HG03064 (cell line): ENCODE measurements around the gene OPN1LW.
"Not testable (repeated sequence)": the region's sequence is repeated elsewhere in the genome, so short reads cannot be mapped to it uniquely, and the experiment has no call there.

ENCODE experiments used
- ATAC-seq: cut with Tn5 transposase; IDR thresholded peaks from one replicate; pipeline ENCODE4 v1.9.1; 2021; ENCODE audit warnings: low read depth; ENCODE audit not compliant: unreplicated experiment

OPN1LW gene

DNA sequence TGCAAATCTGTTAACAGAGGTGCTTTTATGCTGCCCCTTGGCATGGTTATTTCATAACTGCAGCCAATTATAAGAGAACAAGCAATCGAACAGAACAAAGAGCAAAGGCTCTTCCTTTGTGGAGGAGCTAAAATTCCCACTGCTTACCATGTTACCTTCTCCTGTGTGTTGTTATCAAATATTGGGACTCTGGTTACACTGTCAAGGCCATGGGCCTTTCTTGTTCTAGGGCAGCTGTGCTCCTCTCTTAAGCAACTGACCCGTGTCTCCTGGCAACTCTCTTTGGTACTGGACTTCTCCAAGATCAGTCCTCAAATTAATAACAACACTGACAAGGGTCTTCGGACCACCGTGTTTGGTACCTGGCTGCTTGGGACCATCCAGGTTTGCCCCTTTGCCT is 12.1 kb upstream of the OPN1LW start:
- ATAC-seq, result no peak

DNA sequence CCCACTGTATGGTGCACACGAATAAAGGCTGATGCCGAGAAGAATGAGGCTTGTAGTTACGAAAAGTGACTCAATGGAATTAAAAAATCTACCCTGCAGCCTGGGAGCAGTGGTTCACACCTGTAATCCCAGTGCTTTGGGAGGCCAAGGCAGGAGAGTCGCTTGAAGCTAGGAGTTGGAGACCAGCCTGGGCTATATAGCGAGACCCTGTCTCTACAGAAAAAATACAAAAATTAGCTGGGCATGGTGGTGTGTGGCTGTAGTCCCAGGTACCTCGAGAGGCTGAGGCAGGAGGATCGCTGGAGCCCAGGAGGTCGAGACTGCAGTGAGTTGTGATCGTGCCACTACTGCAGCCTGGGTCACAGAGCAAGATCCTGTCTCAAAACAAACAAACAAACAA is 11.7 kb upstream of the OPN1LW start:
- no peak for ATAC-seq

DNA sequence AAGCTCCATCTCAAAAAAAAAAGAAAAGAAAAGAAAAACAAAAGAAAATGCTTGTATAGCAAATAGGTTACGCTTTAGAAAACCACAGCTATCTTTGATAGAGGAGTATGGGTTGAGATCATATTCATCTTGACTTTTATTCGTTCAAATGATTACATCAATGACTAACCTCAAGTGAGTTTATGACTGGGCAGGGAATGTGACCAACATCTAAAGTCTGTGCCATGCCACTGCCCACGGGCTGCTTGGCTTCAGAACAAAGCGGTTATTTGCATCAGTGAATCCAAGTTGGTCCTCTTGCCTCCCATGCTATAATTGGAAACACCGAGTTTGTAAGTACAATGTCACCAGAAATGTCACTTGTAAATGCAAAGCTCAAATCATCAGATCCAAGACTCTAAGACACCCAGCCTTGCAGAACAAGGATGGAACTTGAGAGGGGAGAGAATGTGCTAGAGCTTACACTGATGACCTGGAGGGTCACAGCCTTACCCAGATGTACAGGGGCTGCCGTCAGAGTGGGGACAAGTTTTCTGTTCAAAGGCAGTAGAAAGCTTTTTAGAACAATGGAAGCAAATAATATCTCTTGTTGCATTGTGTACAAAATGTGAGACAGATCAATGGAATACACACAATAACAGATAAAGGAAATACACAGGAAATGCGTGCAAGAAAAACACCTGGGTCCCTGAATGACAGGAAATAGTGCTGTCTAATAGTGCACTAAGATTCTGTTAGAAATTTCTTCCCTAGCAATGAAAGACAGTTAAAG is 8.4 kb upstream of the OPN1LW start:
- no peak for ATAC-seq

DNA sequence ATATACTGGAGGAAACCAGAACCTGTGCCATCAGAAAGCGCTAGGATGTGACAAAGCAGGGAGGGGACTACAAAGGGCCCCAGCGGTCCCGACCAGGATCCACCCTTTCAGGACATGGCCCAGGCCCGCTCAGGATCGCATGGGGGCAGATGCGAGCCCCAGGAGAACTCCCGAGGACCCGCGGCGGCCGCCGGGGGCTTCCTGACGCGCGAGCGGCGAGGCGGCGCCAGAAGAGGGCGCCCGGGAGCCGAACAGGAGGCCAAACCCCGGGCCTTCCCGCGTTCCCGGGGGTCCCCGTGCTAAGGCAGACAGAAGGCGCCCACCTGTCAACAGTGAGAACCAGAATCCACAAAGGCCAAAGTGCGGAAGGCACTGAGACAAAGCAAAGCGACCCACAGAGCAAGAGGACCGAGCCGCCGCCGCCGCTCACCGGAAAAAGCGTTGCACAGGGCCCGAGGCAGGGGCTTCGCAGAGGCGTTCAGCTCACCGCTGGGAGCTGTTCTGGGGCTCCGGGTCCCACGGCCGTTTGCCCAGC is 7.3 kb upstream of the OPN1LW start:
- ATAC-seq, result no peak

DNA sequence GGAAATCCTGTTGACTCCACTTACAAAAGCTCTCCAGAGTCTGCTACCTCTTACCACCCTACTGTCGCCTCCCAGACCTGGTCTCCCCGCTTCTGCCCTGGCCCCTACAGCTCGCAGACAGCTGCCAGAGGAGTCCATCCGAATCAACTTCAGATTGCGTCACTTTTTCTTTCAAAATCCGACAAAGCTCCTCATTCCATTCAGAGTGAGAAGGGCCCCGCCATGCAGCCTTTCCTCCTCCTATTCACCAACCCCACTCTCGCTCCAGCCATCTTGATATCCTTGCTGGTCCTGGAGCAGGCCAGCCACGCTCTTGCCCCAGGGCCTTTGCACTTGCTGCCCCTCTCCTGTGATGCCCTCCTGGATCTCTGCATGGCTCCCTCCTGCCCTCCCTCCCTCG is 5.2 kb upstream of the OPN1LW start:
- no peak for ATAC-seq

DNA sequence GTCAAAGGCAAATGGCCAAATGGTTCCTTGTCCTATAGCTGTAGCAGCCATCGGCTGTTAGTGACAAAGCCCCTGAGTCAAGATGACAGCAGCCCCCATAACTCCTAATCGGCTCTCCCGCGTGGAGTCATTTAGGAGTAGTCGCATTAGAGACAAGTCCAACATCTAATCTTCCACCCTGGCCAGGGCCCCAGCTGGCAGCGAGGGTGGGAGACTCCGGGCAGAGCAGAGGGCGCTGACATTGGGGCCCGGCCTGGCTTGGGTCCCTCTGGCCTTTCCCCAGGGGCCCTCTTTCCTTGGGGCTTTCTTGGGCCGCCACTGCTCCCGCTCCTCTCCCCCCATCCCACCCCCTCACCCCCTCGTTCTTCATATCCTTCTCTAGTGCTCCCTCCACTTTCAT is 3.8 kb upstream of the OPN1LW start:
- ATAC-seq, result no peak

DNA sequence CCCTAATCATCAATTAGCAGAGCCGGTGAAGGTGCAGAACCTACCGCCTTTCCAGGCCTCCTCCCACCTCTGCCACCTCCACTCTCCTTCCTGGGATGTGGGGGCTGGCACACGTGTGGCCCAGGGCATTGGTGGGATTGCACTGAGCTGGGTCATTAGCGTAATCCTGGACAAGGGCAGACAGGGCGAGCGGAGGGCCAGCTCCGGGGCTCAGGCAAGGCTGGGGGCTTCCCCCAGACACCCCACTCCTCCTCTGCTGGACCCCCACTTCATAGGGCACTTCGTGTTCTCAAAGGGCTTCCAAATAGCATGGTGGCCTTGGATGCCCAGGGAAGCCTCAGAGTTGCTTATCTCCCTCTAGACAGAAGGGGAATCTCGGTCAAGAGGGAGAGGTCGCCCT is 3.3 kb upstream of the OPN1LW start:
- ATAC-seq, result no peak

DNA sequence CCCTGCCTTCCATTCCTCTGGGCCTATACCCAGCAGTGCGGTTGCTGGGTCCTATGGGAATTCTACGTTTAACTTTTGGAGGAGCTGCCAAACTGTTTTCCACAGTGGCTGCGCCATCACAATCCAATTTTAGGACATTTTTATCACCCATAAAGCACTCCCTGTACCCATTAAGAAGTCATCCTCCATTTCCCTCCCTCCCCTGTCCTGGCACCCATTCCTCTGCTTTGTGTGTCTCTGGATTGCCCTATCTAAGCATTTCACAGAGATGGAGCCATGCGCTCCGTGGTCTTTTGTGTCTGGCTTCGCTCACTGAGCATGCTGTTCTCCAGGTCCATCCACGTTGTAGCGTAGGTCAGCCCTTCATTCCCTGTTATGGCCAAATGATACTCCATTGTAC is 1.7 kb upstream of the OPN1LW start:
- no peak for ATAC-seq

DNA sequence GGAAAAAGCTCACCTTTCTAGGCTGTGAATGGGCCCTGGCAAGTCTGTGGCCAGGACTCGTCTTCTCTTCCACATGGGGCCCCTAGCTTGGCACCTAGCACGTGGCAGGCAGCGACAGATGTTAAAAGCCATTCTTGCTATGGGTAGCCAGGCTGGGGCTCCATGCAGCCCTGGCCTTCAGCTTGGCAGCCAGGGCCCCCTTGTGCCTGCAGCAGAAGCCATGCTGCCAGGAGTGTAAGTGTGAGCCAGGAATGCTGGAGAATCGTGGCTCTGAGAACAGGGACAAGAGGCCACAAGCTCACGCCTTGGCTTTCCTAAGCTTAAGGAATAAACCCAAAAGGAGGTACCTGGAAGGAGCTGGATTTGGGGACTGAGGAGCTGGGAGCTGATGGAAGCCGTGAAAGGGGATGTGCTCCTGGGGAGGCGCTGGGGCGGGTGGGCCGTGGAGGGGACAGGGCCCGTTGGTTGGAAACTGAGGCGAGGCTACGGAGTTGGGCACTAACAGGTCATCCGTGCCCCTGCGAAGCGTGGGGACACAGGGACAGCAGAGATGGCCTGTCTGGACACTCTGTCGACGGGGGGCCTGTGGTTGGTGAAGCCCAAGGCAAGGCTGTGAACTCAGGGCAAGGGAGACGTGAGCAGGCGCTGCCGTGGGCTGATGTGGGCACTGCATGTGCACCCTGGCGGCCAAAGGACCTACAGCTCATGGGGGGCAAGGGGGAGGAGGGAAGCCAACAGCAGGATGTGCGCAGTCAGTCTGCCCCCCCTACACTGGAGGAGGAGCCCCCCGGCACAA is 895 bp upstream of the OPN1LW start:
- no peak for ATAC-seq

DNA sequence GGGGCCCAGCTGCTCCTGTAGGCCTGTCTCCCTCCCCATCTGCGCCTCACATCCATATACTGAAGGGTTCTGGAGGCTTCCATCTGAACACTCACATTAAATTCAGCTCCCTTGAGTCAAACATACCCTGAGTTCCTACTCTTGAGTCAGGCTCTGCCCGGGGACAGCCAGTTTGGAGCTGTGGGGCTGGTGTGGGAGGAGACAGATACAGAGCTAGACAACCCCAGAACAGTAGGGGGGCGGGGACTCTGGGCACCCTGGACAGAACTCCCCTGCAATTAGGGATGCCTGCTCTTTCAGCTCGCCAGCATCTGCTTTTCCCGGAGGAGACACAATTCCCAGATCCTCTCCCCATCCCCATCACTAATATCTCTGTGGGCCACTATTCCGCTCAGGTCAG is 7.0 kb downstream of the OPN1LW start:
- ATAC-seq, result not testable (repeated sequence)

DNA sequence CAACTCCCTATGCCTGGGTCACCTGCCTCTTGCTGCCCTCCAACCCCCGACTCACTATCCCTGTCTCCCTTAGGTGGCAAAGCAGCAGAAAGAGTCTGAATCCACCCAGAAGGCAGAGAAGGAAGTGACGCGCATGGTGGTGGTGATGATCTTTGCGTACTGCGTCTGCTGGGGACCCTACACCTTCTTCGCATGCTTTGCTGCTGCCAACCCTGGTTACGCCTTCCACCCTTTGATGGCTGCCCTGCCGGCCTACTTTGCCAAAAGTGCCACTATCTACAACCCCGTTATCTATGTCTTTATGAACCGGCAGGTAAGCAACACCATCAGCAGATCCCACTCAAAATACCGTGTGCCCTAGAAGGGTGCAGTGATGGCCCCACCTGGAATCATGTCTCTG is 12.2 kb downstream of the OPN1LW start:
- not testable (repeated sequence) for ATAC-seq

DNA sequence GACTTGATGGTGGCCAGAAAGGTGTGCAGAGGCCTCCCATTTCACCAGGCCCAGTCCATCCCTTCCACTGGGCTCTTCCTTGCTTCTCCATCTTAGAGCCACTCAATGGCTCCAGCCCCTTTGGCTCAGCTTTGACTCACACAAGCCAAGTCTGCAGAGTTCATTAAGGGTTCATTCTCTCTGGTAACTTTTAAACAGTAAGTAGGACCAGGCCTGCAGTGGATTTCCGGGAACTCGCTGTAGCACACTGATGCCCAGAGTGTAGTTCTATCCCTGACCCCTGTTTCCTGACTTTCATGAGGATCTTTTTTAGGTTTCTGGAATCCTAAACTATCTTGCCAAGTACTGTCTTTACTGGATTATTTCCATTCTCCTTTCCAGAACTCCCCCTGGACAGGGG is 13.2 kb downstream of the OPN1LW start:
- ATAC-seq, result not testable (repeated sequence)

DNA sequence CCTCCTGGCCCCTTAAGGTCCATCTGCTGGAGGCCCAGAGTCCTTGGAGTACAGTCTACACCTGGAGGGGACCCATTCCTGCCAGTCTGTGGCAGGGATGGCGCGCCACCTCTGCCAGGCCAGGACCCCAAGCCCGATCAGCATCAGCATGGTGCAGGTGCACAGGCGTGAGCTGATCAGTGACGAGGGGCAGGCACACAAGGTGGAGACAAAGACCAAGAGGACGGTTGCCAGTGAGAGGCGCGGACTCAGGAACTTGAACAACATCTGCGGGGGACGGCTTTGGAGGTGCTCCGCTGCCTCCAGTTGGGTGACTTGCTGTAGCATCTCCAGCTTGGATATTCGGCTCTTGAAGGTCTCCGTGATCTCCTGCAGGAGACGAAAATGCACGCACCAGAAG is 15.3 kb downstream of the OPN1LW start:
- not testable (repeated sequence) for ATAC-seq

DNA sequence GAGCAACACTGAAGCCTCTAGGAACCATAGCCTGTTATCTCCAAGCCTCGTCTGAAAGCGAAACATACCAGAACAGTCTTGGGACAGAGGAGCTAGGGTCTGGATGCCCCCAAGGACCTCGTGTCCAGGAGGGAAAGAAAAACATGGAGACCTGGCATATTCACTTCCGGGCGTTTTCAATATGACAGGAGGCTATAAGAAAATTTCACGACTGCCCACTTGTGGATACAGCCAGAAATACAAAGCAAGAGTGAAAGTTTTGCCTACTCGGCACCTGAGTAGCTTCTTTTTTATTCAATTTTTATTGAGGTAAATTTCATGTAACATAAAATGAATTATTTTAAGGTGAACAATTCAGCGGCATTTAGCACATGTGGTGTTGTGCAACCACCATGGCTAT is 20.9 kb downstream of the OPN1LW start:
- ATAC-seq, result not testable (repeated sequence)

DNA sequence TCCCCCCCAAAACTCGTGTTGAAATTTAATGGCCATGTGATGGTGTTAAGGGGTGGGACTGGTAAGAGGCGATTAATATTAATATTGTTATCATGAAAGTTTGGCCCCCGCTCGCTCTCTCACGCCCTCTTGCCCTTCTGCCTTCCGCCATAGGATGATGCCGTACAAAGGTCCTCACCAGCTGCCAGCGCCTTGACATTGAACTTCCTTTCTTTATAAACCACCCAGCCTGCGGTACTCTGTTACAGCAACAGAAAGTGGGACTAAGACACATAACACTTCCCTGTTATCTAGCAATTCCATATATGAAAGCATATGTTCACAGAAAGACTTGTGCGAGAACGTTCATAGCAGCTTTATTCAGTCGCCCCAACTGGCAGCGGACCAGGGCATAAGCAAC is 24.3 kb downstream of the OPN1LW start:
- ATAC-seq, result not testable (repeated sequence)

DNA sequence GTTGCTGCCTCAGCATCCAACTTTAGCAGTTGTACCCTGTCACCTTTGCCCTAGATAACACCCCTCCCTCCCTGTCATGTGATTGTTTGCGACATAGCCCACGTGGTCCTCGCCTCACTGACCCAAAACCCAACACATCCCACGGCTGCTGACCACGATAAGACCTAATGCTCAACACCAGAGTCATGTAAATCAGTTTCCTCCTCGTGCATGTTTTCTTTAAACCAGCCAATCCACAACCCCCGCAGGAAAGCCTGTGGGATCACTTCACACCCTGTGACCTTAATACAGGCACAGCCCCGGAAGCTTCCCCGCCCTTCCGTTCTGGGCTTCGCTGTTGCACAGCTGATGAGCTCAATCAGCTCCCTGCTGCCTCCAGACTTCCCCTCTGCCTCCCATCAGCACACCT is 28.5 kb downstream of the OPN1LW start:
- peak; percentile 79 for ATAC-seq

DNA sequence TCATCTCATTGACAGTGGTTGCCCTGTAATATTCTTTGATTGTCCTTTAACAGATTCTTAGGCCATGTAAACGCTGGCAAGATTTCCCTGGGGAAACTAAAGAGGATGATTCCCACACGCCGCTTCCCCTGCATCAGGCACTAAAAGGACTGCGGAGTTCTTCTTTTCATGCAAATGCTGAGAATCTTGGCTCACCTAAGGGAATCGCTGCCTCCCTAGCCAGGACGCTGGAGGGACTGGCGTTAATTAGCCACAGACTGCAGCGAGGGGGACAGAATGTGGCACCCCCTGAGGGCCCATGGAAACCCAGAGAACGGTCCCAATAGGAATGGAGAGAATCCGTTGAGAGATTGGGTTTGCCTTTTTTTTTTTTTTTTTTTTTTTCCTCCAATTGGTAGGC is 30.3 kb downstream of the OPN1LW start:
- not testable (repeated sequence) for ATAC-seq

DNA sequence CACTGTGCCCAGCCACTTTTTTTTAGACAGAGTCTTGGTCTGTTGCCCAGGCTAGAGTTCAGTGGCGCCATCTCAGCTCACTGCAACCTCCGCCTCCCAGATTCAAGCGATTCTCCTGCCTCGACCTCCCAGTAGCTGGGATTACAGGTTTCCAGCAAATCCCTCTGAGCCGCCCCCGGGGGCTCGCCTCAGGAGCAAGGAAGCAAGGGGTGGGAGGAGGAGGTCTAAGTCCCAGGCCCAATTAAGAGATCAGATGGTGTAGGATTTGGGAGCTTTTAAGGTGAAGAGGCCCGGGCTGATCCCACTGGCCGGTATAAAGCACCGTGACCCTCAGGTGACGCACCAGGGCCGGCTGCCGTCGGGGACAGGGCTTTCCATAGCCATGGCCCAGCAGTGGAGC is 38.3 kb downstream of the OPN1LW start, which contains the start of gene OPN1MW:
Gene OPN1MW, plus strand, starts transcription at position 301 of the 400 bp plus-strand sequence. Its CDS starts 82 bp downstream, at position 383.
- not testable (repeated sequence) for ATAC-seq

DNA sequence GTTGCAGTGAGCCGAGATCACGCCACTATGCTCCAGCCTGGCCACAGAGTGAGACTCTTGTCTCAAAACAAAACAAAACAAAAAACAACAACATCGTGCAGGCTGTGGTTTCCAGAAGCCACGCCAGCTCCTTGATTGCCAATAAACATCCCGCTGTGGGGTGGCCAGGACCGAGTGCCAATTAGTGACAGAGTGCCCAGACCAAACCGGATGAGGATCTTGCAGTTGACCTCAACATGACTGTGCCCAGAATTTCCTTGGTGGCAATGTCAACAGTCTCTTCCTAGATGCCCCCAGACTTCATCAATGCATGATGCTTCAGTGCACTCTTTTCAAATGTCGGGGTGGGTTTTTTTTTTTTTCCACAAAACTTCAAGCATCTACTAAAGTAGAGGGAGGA is 39.8 kb downstream of the OPN1LW start:
- ATAC-seq, result not testable (repeated sequence)

DNA sequence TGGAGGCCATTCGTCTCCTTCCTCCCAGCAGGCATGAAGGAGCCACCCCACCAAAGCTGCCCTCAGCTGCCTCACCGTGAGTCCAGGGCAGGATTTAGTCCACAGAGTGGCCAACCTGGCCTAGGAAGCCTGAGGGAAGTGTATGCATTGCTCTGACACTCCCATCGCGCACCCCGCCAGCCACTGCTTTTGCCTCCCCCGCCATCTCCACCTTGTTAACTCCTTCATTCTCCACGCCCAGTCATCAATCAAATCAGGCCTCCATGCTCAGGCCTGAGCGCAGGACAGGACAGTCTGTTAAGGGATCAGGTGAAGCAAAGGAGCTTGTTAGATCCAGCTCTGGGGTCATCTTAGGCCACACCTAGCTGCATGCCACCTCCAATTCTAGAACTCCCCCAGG is 48.8 kb downstream of the OPN1LW start:
- ATAC-seq, result not testable (repeated sequence)

DNA sequence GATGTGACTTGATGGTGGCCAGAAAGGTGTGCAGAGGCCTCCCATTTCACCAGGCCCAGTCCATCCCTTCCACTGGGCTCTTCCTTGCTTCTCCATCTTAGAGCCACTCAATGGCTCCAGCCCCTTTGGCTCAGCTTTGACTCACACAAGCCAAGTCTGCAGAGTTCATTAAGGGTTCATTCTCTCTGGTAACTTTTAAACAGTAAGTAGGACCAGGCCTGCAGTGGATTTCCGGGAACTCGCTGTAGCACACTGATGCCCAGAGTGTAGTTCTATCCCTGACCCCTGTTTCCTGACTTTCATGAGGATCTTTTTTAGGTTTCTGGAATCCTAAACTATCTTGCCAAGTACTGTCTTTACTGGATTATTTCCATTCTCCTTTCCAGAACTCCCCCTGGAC is 50.3 kb downstream of the OPN1LW start:
- ATAC-seq, result not testable (repeated sequence)
